GM21825 (cell line): ENCODE data around the gene PIEZO1.

ENCODE experiments used
- ATAC-seq: cut with Tn5 transposase; IDR thresholded peaks from one replicate; pipeline ENCODE4 v1.9.1; 2021; ENCODE audit warnings: mild to moderate bottlenecking, moderate library complexity; ENCODE audit not compliant: unreplicated experiment

PIEZO1 gene

DNA sequence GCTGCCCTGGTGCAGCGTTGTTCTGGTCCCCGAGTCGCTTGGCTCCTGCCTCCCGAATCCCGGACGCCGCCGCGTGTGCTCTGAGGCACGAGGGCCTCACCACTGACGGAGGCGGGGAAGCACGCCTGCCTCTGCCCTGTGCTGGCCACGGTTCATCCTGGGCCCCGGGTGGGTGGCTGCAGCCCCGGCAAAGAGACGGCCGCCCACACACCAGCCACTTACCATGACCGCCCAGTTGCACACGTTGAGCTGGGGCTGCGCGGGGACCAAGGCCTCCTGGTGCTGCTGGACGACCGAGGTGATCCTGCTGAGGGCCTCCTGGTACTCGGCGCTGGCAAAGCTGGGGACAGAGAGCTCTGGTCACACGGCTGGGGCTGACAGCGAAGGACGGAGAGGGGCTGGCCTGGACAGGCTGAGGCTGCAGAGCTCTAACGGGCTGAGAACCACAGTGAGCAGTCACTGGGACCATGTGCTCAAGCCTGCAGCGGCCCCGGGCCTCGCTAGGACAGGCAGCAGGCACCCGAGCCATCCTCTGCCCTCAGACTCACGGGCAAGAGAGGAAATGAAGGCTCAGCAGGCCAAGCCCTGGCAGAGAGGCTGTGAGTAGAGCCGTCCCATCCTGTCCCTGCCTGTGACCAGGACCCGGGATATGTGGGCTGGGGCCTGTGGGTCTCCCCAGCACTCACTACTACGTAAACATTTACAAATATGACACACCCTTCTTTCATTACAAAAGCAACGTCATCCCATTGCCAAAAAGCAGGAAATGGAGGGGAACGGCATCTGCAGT lies 33.0 kb upstream of the PIEZO1 start:
- no peak for ATAC-seq

DNA sequence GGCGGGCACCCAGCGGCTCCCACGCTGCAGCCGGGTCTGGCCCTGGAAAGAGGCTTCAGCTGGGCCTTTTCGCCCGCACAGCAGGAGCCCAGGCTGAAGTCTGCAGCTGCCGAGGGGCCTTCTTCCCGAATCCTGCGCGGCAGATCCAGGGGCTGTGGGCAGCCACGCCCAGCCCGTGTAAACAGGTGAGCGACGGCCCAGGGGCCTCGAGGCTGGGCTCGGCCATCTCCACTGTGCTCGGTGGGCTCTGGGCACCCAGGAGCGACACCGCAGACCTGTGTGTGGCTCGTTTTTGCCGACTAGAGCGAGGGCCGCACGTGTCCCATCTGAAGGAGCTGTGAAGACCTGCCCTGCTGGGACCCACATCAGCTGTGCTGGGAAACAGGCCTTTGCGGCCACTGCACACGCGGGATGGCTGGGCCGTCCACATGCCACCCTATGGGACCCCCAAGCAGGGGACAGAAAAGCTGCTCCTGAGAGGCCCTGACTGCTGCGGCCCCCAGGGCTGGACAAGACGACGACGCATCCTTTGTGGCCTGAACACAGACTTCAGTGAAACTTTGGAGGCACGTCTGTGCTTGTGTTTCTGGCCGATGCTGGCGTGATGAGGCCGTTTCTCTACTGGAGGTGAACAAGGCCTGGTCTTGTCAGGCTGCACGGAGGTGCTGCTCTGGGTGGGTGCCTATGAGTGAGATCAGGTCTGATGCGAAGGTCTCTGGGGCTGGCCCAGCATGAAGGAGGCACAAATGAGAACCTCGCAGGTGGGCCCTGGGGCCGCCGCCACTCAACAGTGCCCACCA lies 31.9 kb upstream of the PIEZO1 start:
- ATAC-seq = no peak

DNA sequence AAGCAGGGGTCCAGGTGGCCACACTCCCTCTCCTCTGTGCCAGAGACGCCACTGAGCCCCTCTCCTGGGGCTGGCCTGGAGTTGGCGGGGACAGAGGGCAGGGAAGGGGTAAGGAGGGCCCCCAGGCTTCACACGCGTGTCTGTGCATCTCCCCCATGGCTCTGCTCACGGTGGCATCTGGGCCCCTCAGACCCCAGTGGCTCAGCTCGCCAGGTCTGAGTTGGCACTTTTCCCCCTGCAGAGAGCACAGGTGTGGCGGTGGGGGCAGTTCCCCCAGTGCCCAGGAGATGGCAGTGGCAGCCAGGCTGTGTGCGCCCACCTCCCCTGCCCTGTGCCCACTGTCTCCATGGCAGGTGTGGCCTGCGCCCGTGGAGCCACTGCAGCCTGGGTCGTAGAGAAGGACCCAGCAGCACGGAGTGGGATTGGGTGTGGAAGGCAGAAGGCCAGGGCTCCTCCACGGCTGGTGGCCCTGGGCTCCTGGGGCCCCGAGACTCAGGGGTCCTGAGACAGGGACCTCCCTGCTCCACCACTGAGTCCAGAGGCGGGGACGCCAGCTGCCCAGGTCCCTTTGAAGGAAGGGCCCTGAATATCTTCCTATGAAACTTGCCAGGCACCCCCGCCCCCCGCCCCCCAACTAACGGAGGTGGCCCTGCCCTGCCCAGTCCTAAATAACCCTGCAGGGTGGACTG lies 31.0 kb upstream of the PIEZO1 start:
- ATAC-seq = no peak

DNA sequence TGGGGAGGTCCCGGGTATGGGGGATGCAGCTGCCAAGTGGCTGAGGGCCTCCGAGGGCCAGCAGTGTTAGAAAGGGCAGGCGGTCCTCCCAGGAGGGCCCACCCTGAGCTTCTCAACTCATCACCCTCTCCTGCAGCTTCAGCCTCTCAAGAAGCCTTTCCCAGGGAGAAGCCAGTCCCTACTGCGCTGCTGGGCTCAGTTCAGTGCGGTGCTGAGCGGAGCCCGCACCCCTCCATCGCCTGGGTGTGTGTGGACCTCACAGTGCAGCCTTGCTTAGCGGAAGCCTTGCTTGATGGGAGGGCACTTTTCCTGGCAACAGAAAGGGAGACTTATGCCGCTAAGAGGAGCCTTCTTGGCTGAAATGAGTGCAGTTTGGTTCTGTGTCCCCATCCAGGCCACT lies 30.2 kb upstream of the PIEZO1 start:
- no peak for ATAC-seq

DNA sequence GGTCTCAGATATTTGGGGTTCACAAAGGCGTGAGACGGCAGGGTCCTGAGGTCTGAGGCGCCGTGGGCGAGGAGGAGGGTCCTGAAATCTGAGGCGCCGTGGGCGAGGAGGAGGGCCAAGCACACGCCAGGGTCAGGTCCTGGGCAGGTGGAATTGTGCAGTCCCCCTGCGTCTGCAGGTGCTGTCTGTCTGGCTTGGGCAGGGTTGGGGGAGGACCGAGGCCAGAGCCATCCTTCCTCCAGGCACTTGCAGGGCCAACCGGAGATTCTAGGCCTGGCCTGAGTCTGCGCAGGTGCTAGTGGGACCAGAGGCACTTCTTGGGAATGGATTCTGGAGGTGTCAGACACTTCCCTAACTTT lies 29.1 kb upstream of the PIEZO1 start:
- no peak for ATAC-seq

DNA sequence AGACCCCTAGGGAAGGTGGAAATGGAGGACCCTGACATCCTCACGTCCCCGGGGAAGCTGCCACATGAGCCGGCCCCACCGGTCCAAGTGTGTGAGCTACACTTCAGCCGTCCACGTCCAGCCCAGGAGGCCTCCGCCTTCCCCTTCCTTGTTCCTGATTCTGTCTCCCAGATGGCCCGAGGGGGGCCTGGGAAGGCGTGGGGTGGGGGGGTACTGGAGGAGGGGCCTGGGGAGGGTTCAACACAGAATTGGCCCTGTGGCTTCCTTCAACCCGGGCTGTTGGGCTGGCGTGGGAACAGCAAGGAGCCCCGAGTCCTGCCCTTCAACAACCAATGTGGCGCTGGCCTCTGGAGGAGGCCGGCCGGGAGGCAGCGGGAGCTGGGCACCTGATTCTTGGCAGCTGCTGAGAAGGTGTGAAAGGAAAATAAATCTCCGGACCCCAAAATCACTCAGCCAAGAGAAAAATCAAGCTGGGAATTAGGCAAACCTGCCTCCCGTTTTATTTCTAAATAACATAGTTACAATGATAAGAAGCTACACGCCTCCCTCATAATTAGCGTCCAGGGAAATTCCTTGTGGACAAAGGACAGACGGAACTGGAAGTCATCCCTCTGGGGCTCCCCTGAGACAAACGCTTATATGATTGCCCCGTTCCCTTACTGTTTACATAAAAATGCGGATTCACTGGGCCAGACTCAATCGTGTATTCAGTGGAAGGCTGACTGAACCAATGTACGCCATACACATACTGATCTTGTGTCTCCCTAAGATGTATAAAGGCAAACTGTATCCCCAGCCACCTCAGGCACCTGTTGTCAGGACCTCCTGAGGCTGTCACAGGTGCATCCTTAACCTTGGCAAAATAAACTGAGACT lies 28.5 kb upstream of the PIEZO1 start:
- ATAC-seq = no peak

DNA sequence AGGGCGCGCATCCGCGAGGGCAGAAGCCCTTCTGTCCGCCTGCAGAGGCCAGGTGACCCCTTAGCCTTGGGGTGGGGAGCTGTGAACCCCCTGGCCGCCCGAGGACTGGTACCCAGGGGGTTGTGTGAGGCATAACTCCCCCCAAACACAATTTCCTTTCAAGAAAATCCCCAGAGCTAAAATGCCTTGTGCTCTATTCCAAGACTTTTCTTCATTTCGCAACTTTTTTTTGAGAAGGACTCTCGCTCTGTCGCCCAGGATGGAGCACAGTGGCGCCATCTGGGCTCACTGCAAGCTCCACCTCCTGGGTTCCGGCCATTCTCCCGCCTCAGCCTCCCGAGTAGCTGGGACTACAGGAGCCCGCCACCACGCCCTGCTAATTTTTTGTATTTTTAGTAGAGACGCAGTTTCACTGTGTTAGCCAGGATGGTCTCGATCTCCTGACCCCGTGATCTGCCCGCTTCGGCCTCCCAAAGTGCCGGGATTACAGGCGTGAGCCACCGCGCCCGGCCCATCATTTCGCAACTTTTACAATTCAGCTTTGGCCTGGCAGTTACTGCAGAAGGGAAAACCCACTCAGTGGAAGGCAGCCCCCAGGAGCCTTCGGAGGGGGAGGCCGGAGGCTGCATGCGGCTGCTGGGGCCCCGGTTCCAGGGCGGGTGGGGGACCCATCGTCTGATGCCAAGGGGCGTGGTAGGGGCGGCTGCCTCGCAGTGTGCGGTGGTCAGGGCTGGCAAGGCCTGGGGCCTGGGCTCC lies 27.7 kb upstream of the PIEZO1 start:
- no peak for ATAC-seq

DNA sequence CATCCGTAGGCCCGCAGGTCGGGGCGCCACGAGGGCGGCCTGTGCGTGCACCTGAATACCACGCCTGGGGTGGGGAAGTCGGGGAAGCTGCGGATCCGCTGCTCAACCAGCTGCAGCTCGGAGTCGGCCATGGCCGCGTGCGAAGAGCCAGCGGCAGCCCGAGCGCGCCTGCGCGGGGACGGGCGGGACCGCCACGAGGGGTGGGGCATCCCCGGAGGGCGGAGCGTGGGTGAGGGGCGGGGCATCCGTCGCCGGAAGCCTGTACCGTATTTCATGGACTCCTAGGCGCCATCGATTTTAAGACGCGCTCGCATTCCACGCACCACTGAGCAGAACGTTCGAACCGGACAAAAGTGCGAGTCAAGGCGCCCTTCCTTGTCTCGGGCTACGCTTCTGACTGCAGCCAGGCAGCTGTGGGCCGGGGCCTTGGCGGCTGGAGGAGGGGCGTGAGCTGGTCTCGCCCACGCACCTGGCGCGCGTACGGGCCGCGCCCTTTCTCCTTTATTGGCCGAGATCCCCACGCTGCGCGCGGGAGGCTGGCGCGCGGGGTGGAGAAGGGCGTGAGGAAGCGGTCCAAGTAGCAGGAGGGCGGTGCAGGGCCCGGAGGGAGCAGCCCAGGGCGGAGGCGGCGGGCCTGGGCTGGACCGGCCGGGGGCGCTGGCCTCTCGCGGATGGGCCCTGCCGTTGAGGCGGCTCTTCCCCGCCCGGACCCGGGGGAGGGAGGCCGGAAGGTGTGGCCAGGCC lies 26.9 kb upstream of the PIEZO1 start, which contains the start of gene APRT:
Gene APRT (minus strand): TSS at position 160 of the 744 bp plus-strand sequence. CDS start 29 bp downstream, at position 131.
- ATAC-seq = peak; percentile 57

DNA sequence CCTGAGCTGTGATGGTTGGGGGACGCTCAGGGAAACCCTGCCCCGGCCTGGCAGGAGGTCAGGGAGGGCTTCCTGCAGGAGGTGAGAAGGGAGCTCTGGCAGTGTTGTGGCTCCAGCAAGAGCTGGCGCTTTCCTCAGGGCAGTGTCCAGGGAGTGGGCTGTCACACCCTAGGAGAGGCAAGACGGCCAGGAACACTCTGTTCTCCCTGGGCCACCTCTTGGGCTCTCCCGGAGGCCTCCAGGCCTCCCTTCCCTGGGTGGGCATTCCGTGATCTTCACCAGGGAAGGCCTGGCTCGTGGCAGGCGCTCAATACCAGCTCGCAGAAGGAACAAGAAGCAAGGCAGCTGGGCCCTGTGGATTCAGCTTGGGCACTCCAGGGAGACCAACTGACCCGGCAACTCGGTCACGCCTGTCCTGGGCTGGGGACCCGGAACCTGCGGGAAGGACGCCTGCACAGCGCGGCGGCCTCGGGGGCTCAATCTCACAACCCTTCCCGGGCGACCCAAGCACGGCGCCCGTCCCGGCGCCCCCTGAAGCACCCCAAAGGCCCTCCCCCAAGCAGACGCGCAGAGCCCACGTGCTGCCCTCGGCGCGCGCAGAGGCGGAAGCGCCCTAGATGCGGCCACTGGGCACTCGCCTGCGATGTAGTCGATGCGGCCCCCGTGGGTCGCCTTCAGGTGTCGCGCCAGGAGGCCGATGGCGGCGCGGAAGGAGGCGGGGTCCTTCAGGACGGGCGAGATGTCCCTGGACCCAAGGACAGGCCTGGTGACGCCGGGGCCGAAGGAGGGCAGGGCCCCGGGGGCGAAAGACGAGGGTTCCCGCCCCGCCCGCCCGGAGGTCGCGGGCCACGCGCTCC lies 26.1 kb upstream of the PIEZO1 start:
- peak; percentile 41 for ATAC-seq

DNA sequence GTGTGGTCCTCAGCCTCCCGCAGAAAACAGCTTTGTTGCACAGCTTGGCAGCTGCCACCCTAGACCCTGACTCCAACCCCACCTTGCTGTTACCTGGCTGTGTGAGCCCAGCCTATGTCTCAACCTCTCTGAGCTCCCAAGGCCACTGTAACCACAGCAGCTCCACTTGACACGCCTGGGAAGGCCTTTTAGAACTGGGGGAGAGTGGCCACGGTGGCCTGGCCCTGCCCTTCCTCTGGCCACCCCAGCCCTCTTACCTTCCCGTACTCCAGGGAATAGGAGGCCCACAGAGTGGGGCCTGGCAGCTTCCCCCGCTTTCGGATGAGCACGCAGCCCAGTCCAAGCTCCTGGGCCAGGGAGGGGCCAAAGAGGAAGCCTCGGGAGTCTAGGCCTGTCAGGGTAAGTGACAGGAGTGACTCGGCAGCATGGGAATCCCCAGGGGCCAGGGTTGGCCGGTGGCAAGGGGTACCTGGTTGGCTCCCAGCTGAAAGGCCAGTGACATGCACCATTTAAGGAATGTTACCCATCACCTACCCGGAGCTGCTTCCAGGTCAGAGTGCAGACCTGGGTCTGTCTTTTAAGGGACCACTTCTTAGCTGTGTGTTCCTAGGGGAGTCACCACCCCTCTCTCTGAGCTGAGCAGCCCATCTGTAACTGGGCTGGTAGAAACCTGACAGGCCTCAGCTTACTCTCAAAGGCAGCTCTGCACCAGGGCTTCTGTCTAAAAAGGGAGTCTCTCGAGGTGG lies 25.3 kb upstream of the PIEZO1 start:
- no peak for ATAC-seq

DNA sequence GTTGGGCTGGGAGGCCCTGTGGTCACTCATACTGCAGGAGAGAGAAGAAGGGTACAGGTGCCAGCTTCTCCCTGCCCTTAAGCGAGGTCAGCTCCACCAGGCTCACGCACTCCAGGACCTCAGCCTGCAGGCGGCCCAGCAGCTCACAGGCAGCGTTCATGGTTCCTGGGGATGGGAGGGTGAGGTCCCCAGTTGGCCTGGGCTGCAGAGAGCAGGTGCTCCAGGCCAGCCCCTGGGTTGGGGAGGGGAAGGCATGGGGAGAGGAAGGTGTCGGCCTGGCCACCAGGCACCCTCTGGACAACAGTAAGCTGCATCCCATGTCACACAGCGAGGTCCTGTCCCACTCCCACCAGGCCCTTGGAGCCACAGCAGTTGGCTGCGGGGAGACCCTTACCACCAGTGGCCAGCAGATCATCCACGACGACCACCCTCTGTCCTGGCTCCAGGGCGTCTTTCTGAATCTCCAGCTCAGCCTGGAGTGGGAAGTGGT lies 24.7 kb upstream of the PIEZO1 start:
- no peak for ATAC-seq

DNA sequence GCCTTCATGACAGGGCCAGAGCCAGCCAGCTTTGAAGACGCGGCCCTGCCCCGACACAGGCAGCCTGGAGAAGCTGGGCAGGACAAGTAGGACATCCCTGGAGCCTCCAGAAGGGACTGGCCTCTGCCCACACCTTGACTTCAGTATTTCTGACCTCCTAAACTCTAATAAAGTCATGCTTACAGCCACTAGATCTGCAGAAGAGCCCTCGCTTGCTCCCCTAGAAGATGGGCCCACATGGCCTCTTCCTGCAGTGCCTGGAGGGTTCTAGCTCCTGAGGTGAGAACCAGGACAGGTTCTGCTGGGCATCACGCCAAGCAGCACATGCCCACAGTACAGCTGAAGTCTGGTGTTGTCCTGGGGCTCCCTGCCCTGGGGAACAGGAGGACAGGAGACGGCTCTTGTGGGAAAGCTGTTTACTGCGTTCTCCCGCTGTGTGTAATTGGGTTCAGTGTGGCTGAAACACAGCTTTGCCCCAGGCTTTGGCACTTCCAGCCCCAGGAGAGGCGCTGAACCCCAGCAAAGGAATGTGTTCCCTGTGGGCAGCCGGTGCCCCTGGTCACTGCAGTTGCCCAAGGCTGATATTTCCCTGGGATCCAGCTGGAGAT lies 24.2 kb upstream of the PIEZO1 start:
- no peak for ATAC-seq

DNA sequence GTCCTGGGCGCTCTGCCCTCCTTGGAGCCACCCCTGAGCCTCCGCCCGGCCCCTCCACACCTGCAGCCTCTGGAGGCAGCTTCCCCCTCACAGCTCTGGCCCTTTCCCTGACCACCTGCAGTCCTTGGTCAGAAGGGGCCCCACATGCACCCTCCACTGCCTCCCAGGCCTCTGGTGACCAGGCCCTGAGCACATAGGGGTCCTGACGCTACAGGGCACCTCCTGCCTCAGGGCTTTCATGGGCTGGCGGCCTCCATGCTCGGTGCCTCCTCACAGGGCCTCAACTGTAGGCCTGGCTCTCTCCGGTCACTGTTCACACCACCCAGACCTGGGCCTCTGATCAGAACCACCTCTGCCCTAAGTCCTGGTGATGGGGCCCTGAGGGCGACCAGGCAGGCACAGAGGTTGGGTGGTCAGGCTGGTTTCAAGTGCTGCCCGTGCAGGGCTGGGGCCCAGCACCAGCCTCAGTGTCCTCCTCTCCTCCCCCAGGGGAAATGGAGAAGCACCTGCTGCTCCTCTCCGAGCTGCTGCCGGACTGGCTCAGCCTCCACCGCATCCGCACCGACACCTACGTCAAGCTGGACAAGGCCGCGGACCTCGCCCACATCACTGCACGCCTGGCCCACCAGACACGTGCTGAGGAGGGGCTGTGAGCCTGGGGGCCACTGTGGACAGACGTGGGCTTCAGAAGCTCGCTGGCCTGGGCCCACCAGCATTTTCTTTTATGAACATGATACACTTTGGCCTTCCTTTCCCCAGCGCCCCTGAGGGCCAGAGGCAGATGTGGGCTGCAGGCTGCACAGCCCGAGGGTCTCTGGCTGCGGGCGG lies 22.8 kb upstream of the PIEZO1 start:
- no peak for ATAC-seq

DNA sequence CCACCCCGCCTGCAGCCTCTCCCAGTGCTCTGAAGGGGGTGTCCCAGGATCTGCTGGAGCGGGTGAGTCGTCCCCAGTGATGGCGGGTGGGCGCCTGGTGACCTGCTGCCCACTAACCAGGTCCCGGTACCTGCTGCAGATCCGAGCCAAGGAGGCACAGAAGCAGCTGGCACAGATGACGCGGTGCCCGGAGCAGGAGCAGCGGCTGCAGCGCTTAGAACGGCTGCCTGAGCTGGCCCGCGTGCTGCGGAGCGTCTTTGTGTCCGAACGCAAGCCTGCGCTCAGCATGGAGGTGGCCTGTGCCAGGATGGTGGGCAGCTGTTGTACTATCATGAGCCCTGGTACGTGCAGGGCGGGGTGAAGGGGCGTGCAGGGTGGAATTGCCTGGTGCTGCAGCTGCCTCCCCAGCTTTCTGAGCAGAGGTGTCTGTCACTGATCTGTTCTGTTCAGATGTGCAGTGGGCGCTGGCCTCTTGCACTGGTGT lies 22.2 kb upstream of the PIEZO1 start:
- ATAC-seq = no peak

DNA sequence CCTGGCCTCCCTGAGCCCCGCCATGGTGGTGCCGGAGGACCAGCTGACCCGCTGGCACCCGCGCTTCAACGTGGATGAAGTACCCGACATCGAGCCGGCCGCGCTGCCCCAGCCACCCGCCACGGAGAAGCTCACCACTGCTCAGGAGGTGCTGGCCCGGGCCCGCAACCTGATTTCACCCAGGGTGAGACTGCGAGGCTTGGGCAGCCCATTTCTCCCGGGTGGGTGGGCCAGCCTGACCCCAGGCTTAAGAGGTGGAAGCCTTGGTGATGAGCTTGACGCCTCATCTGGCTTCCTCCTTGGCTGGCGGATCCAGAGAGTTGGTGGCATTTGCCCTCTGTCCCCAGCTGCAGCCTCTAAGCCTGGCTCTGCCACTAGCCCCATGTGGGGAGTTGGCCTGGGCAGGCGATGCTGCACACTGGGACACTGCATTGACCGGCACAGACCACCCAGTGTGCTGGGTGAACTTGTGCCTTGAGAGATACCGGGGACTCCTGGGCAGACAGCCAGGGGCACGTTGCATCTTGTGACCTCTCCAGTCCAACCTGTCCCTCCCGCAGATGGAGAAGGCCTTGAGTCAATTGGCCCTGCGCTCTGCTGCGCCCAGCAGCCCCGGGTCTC lies 21.6 kb upstream of the PIEZO1 start:
- ATAC-seq = no peak
